ENCODE data around the gene EMILIN1. TPM values are rescaled to one million over a fixed set of nuclear protein-coding genes. Genes with fewer than 3 reads are reported as not detected.

The EMILIN1 gene
- total RNA-seq, 5 donors from 2014 or later (not counting 1 experiment from before 2014, with no cell fraction given) = 0.28 to 1.1 (median 0.85) TPM

- Mint-ChIP-seq H3K9me3 (no peaks in the 10 kb centered on the region), H3K27me3 (no peaks in the 10 kb centered on the region), H3K4me3 (peak overlapping the region; percentile 66 to 84 (median 80)), H3K4me1 (peaks cover 31 to 33% (median 32%) of the 10 kb centered on the region in 3 donors), H3K27ac (peak overlapping the region; percentile 54 to 74), H3K36me3 (no peaks in the 10 kb centered on the region)
- Histone ChIP-seq H3K27me3 (replicated peaks in 1 of 2; ENCODE audit: control insufficient read depth in 2 of 2, extremely low read depth in 1 of 2, insufficient read depth in 2 of 2, low read length in 1 of 2) (peaks cover 0 to 4% of the 10 kb centered on the region in 2 experiments), H3K9me3 (no peaks in the 10 kb centered on the region), H3K27ac (ENCODE audit: low read length) (peak overlapping the region; percentile 82), H3K36me3 (ENCODE audit: control insufficient read depth in 2 of 2, extremely low read depth in 1 of 2, insufficient read depth in 1 of 2, low read length in 1 of 2) (no peaks in the 10 kb centered on the region), H3K4me1 (ENCODE audit: control insufficient read depth in 1 of 2, extremely low read depth in 1 of 2, insufficient read depth in 2 of 2, low read length in 2 of 2) (peaks cover 9 to 54% of the 10 kb centered on the region in 2 experiments), H3K4me3 (ENCODE audit: control insufficient read depth in 1 of 2, extremely low read depth in 1 of 2, low read length in 1 of 2) (peak overlapping the region; percentile 53 to 67)
- 81% methylated on average over 4 of the region's 10 CpGs for WGBS (ENCODE audit: insufficient coverage)
- ChIA-PET POLR2A (no interaction called here), CTCF (no interaction called here)
- no peak for ATAC-seq (replicated peaks in 1 of 4)
- DNase-seq = no peak
Measured at GRCh38 chr2:27085062-27085672, 6.8 kb downstream of the EMILIN1 start.

GRCh38 chr2:27085673-27086089 lies 7.3 kb downstream of the EMILIN1 start:
- Mint-ChIP-seq H3K4me1 (peaks cover 26 to 31% (median 29%) of the 10 kb centered on the region in 3 donors), H3K27me3 (no peaks in the 10 kb centered on the region), H3K9me3 (no peaks in the 10 kb centered on the region), H3K27ac (peak overlapping the region; percentile 54 to 74), H3K36me3 (no peaks in the 10 kb centered on the region), H3K4me3 (peak overlapping the region; percentile 66 to 84 (median 80))
- no peaks in the 10 kb centered on the region for H3K9me3 ChIP-seq
- H3K27me3 ChIP-seq (replicated peaks in 1 of 2; ENCODE audit: control insufficient read depth in 2 of 2, extremely low read depth in 1 of 2, insufficient read depth in 2 of 2, low read length in 1 of 2) = peaks cover 0 to 4% of the 10 kb centered on the region in 2 experiments
- POLR2A ChIA-PET = no interaction called here
- ATAC-seq (replicated peaks in 1 of 4) (peak in 1 of 4 experiments; percentile 2), DNase-seq (peak in 7 of 35 experiments; percentile 4 to 24 (median 18))
- WGBS (ENCODE audit: insufficient coverage) = 4% methylated on average over 38 of the region's 38 CpGs
- H3K4me3 ChIP-seq (ENCODE audit: control insufficient read depth in 1 of 2, extremely low read depth in 1 of 2, low read length in 1 of 2) = peak overlapping the region; percentile 53 to 67
- H3K4me1 ChIP-seq (ENCODE audit: control insufficient read depth in 1 of 2, extremely low read depth in 1 of 2, insufficient read depth in 2 of 2, low read length in 2 of 2) = peaks cover 9 to 50% of the 10 kb centered on the region in 2 experiments
- CTCF ChIA-PET = no interaction called here
- H3K36me3 ChIP-seq (ENCODE audit: control insufficient read depth in 2 of 2, extremely low read depth in 1 of 2, insufficient read depth in 1 of 2, low read length in 1 of 2) = no peaks in the 10 kb centered on the region
- H3K27ac ChIP-seq (ENCODE audit: low read length) = peak overlapping the region; percentile 82

GRCh38 chr2:27086090-27086723 lies 7.8 kb downstream of the EMILIN1 start:
- peak overlapping the region; percentile 82 for H3K27ac ChIP-seq (ENCODE audit: low read length)
- ChIA-PET POLR2A (no interaction called here), CTCF (interaction anchor here in 1 of 2 donors (0.7 to 2.1 kb wide), 2 partner anchors 15 to 36 kb away, joined by 3 to 8 read pairs; partner anchors contain the start of genes AGBL5 and OST4)
- H3K9me3 Mint-ChIP-seq = no peaks in the 10 kb centered on the region
- H3K27me3 Mint-ChIP-seq = no peaks in the 10 kb centered on the region
- H3K36me3 ChIP-seq (ENCODE audit: control insufficient read depth in 2 of 2, extremely low read depth in 1 of 2, insufficient read depth in 1 of 2, low read length in 1 of 2) = no peaks in the 10 kb centered on the region
- peak; percentile 89 to 99 (median 96) for DNase-seq
- no peaks in the 10 kb centered on the region for H3K36me3 Mint-ChIP-seq
- peaks cover 9 to 45% of the 10 kb centered on the region in 2 experiments for H3K4me1 ChIP-seq (ENCODE audit: control insufficient read depth in 1 of 2, extremely low read depth in 1 of 2, insufficient read depth in 2 of 2, low read length in 2 of 2)
- ATAC-seq (replicated peaks in 1 of 4) = peak; percentile 91 to 94 (median 92)
- peaks cover 21 to 26% (median 24%) of the 10 kb centered on the region in 3 donors for H3K4me1 Mint-ChIP-seq
- peaks cover 0 to 4% of the 10 kb centered on the region in 2 experiments for H3K27me3 ChIP-seq (replicated peaks in 1 of 2; ENCODE audit: control insufficient read depth in 2 of 2, extremely low read depth in 1 of 2, insufficient read depth in 2 of 2, low read length in 1 of 2)
- under 1% methylated on average over 81 of the region's 81 CpGs for WGBS (ENCODE audit: insufficient coverage)
- peak overlapping the region; percentile 87 to 88 for H3K27ac Mint-ChIP-seq
- peak overlapping the region; percentile 80 to 84 (median 80) for H3K4me3 Mint-ChIP-seq
- H3K4me3 ChIP-seq (ENCODE audit: control insufficient read depth in 1 of 2, extremely low read depth in 1 of 2, low read length in 1 of 2) = peak overlapping the region; percentile 53 to 67
- H3K9me3 ChIP-seq = no peaks in the 10 kb centered on the region

GRCh38 chr2:27086724-27087593 lies 8.5 kb downstream of the EMILIN1 start, which contains the start of gene KHK:
Gene KHK, plus strand, starts transcription at chr2:27086772. Its CDS starts 488 bp downstream, at chr2:27087260.
- Mint-ChIP-seq H3K27ac (peak within 1 kb of the TSS; percentile 87 to 88), H3K36me3 (peaks cover 3% of the 10 kb centered on the region), H3K27me3 (no peaks in the 10 kb centered on the region), H3K4me3 (peak within 1 kb of the TSS; percentile 80 to 84 (median 80)), H3K4me1 (peaks cover 17 to 20% (median 20%) of the 10 kb centered on the region in 3 donors), H3K9me3 (no peaks in the 10 kb centered on the region)
- Histone ChIP-seq H3K9me3 (no peaks in the 10 kb centered on the region), H3K4me3 (ENCODE audit: control insufficient read depth in 1 of 2, extremely low read depth in 1 of 2, low read length in 1 of 2) (peak within 1 kb of the TSS; percentile 58 to 67), H3K36me3 (ENCODE audit: control insufficient read depth in 2 of 2, extremely low read depth in 1 of 2, insufficient read depth in 1 of 2, low read length in 1 of 2) (no peaks in the 10 kb centered on the region), H3K27ac (ENCODE audit: low read length) (peak within 1 kb of the TSS; percentile 82), H3K4me1 (ENCODE audit: control insufficient read depth in 1 of 2, extremely low read depth in 1 of 2, insufficient read depth in 2 of 2, low read length in 2 of 2) (peaks cover 2 to 37% of the 10 kb centered on the region in 2 experiments), H3K27me3 (replicated peaks in 1 of 2; ENCODE audit: control insufficient read depth in 2 of 2, extremely low read depth in 1 of 2, insufficient read depth in 2 of 2, low read length in 1 of 2) (peaks cover 0 to 4% of the 10 kb centered on the region in 2 experiments)
- ChIA-PET POLR2A (interaction anchor here in 1 of 2 donors (0.8 kb wide), 1 partner anchor 199 kb away, joined by 7 read pairs; no protein-coding TSS in a partner anchor), CTCF (interaction anchor here in 1 of 2 donors (0.7 to 2.1 kb wide), 4 partner anchors 10 to 53 kb away, joined by 3 to 8 read pairs (median 3); partner anchors contain the start of genes AGBL5 and OST4)
- WGBS (ENCODE audit: insufficient coverage) = 10% methylated on average over 46 of the region's 54 CpGs
- peak in 1 of 4 experiments; percentile 1 for ATAC-seq (replicated peaks in 1 of 4)
- DNase-seq = no peak

- Mint-ChIP-seq H3K27me3 (no peaks in the 10 kb centered on the region), H3K4me3 (peak overlapping the region; percentile 32 to 80 (median 80)), H3K36me3 (peaks cover 3% of the 10 kb centered on the region), H3K9me3 (no peaks in the 10 kb centered on the region), H3K4me1 (peaks cover 17 to 20% (median 20%) of the 10 kb centered on the region in 3 donors), H3K27ac (no peak overlapping the region)
- H3K27ac ChIP-seq (ENCODE audit: low read length) = no peak overlapping the region
- H3K4me3 ChIP-seq (ENCODE audit: control insufficient read depth in 1 of 2, extremely low read depth in 1 of 2, low read length in 1 of 2) = no peak overlapping the region
- H3K9me3 ChIP-seq = no peaks in the 10 kb centered on the region
- CTCF ChIA-PET = interaction anchor here (0.5 to 2.1 kb wide), 7 partner anchors 9 to 1232 kb away, joined by 3 to 11 read pairs (median 4); partner anchors contain the start of genes ABHD1 (in 1 of the 2) and AGBL5 (in 1 of the 2)
- 100% methylated on average over 3 of the region's 5 CpGs for WGBS (ENCODE audit: insufficient coverage)
- no peak for ATAC-seq (replicated peaks in 1 of 4)
- H3K4me1 ChIP-seq (ENCODE audit: control insufficient read depth in 1 of 2, extremely low read depth in 1 of 2, insufficient read depth in 2 of 2, low read length in 2 of 2) = peaks cover 2 to 28% of the 10 kb centered on the region in 2 experiments
- H3K36me3 ChIP-seq (ENCODE audit: control insufficient read depth in 2 of 2, extremely low read depth in 1 of 2, insufficient read depth in 1 of 2, low read length in 1 of 2) = no peaks in the 10 kb centered on the region
- DNase-seq = no peak
- POLR2A ChIA-PET = interaction anchor here in 1 of 2 donors (0.6 to 0.8 kb wide), 2 partner anchors 198 to 324 kb away, joined by 3 to 7 read pairs; no protein-coding TSS in a partner anchor
- peaks cover 0 to 4% of the 10 kb centered on the region in 2 experiments for H3K27me3 ChIP-seq (replicated peaks in 1 of 2; ENCODE audit: control insufficient read depth in 2 of 2, extremely low read depth in 1 of 2, insufficient read depth in 2 of 2, low read length in 1 of 2)
Measured at GRCh38 chr2:27087823-27088410, 9.5 kb downstream of the EMILIN1 start.

All from T-cell (primary cell).